HG03060 (cell line): ENCODE measurements around the gene CELF3.
"Not testable (repeated sequence)": the region's sequence is repeated elsewhere in the genome, so short reads cannot be mapped to it uniquely, and the experiment has no call there.

Source experiments
- ATAC-seq: cut with Tn5 transposase; IDR thresholded peaks from one replicate; pipeline ENCODE4 v1.9.1; 2021; ENCODE audit warnings: low read depth, moderate number of reproducible peaks; ENCODE audit not compliant: unreplicated experiment

The CELF3 gene

GRCh38 chr1:151704246-151704645 is 12.4 kb downstream of the CELF3 start:
- no peak for ATAC-seq

GRCh38 chr1:151703813-151704212 is 12.8 kb downstream of the CELF3 start:
- no peak for ATAC-seq

GRCh38 chr1:151702936-151703335 is 13.7 kb downstream of the CELF3 start:
- ATAC-seq = no peak

- no peak for ATAC-seq
Measured at GRCh38 chr1:151701515-151701914, 15.1 kb downstream of the CELF3 start.

GRCh38 chr1:151693057-151693651 is 23.4 kb downstream of the CELF3 start:
- no peak for ATAC-seq

GRCh38 chr1:151692226-151692625 is 24.4 kb downstream of the CELF3 start:
- no peak for ATAC-seq

- ATAC-seq = no peak
Measured at GRCh38 chr1:151689494-151689893, 27.1 kb downstream of the CELF3 start.

- no peak for ATAC-seq
Measured at GRCh38 chr1:151686561-151686960, 30.0 kb downstream of the CELF3 start.

- no peak for ATAC-seq
Measured at GRCh38 chr1:151684128-151684527, 32.5 kb downstream of the CELF3 start.

- not testable (repeated sequence) for ATAC-seq
Measured at GRCh38 chr1:151682901-151683300, 33.7 kb downstream of the CELF3 start.

GRCh38 chr1:151681923-151682322 is 34.7 kb downstream of the CELF3 start:
- ATAC-seq = no peak

- no peak for ATAC-seq
Measured at GRCh38 chr1:151680826-151681225, 35.8 kb downstream of the CELF3 start.

GRCh38 chr1:151680391-151680790 is 36.2 kb downstream of the CELF3 start:
- ATAC-seq = no peak

GRCh38 chr1:151673407-151673806 is 43.2 kb downstream of the CELF3 start:
- no peak for ATAC-seq

- ATAC-seq = not testable (repeated sequence)
Measured at GRCh38 chr1:151670036-151670675, 46.4 kb downstream of the CELF3 start.

GRCh38 chr1:151668090-151668489 is 48.5 kb downstream of the CELF3 start:
- ATAC-seq = no peak

GRCh38 chr1:151661751-151662150 is 54.9 kb downstream of the CELF3 start:
- ATAC-seq = no peak

GRCh38 chr1:151655371-151655770 is 61.2 kb downstream of the CELF3 start:
- ATAC-seq = no peak

GRCh38 chr1:151653397-151653796 is 63.2 kb downstream of the CELF3 start:
- ATAC-seq = no peak
